ENCODE results near the gene CIAO2B.

DNA sequence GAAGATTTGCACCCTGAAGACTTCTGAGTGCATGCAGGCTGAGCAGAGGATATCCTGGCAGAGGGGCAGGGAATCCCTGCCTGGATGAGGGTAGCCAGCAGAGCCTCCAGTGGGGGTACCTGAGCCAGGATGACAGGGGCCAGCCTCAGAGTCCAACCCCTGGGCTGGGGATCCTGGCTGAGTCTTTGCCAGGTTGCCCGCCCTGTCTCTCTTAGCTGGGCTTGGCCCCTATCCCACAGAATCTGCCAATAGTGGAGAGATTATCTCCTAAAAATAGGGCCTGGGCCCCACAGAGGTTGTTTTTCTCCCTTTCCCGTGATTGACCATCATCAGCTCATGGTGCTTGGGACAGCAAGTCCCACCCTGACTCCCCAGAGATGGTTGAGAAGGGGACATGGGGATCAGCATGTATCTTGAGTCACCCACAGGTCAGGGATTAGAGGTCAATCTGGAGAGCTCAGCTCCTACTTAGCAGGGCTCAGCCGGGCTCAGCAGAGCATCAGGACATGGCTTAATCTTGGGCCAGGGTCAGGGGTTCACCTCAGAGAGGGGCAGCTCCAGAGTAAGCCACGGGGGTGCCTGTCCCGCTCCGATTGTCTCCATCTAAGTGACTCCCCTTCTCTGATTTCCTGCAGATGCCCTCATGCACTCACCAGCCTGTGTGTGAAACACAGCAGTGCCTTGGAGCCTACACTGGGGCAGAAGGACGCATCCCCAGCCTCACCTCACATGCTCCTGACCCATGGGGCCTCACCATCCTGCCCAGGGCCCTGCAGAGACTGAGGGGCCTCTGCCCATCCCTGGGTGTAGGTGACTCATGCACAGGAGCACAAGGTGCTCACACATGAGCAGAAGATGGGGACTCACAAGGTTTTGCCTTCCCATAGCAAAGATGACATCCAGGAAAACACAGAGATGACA lies 27.0 kb downstream of the CIAO2B start:
- TF ChIP-seq, protein P1, sequence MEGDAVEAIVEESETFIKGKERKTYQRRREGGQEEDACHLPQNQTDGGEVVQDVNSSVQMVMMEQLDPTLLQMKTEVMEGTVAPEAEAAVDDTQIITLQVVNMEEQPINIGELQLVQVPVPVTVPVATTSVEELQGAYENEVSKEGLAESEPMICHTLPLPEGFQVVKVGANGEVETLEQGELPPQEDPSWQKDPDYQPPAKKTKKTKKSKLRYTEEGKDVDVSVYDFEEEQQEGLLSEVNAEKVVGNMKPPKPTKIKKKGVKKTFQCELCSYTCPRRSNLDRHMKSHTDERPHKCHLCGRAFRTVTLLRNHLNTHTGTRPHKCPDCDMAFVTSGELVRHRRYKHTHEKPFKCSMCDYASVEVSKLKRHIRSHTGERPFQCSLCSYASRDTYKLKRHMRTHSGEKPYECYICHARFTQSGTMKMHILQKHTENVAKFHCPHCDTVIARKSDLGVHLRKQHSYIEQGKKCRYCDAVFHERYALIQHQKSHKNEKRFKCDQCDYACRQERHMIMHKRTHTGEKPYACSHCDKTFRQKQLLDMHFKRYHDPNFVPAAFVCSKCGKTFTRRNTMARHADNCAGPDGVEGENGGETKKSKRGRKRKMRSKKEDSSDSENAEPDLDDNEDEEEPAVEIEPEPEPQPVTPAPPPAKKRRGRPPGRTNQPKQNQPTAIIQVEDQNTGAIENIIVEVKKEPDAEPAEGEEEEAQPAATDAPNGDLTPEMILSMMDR (IDR thresholded peaks at IDR 0.05): no peak
- no peak for TF ChIP-seq POLR2A (IDR thresholded peaks at IDR 0.05)
